Measurements from ENCODE around the gene NOTCH2NLA.
A peak's percentile ranks its signal among the peaks of the same experiment; 100 is the strongest.
"Not testable (repeated sequence)": the region's sequence is repeated elsewhere in the genome, so short reads cannot be mapped to it uniquely, and the experiment has no call there.

Gene NOTCH2NLA

DNA sequence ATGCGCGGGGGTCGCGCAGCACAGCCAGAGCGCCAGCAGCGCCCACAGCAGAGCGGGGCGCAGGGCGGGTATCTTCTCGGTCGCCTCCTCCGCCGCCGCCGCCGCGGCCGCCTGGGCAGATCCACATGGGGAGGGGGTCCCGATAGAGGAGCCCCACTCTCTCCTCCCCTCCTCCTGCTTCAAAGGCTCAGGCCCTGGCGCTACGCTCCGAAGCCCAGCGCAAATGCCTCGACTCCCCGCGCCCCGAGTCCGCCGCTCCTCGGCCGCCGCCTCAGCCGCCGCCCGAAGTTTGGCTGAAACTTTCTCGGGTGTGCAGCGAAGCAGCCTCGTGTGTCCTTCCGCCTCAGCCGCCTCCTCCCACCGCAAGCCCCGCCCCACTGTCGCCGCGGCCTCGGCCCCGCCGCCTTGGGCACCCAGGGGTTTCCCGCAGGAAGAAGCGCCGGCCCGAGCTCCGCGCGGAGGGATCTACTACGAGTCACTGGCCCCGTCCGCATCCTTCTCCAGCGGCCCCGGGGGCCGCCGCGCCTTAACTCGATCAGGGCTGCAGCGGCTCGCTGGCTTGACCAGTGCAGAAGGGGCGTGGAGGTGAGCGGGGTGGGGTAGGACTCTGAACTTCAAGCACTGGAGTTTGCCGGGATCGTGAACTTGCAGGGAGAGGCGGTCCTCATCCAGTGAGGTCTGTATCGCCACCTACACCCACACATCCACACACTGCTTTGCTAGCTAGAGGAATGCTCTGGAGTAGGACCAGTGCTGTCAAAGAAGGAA is at the start of gene NOTCH2NLA:
TSS of gene NOTCH2NLA (minus strand) at position 312 of the 768 bp plus-strand sequence. CDS start 39,684 bp downstream, outside the sequence.
- DNase-seq, result peak; percentile 35

GRCh38 chr1:146278346-146278745 is 49.5 kb upstream of the NOTCH2NLA start:
- not testable (repeated sequence) for DNase-seq

- not testable (repeated sequence) for DNase-seq
Observed at GRCh38 chr1:146277087-146277486, 48.3 kb upstream of the NOTCH2NLA start.

GRCh38 chr1:146274083-146274482 is 45.3 kb upstream of the NOTCH2NLA start:
- not testable (repeated sequence) for DNase-seq

- not testable (repeated sequence) for DNase-seq
Observed at GRCh38 chr1:146273194-146273593, 44.4 kb upstream of the NOTCH2NLA start.

GRCh38 chr1:146272734-146273133 is 43.9 kb upstream of the NOTCH2NLA start:
- DNase-seq, result not testable (repeated sequence)

- not testable (repeated sequence) for DNase-seq
Observed at GRCh38 chr1:146271977-146272376, 43.2 kb upstream of the NOTCH2NLA start.

DNA sequence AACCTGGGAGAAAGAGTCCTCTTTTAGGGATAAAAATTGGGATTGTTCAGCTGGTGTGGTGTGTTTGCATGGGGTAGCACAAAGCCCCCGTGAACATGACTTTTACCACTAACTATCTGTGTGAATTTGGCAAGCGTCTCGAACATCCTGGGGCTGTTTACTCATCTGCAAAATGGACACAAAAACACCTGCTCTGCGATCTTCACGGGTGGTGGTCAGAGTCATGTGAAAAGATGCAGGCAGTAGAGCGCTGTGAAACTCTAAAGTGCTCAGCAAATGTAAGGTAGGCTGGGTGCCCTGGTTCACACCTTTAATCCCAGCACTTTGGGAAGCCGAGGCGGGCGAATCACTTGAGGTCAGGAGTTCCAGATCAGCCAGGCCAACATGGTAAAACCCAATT is 41.3 kb upstream of the NOTCH2NLA start:
- not testable (repeated sequence) for DNase-seq

- DNase-seq, result not testable (repeated sequence)
Observed at GRCh38 chr1:146266179-146266748, 37.4 kb upstream of the NOTCH2NLA start.

DNA sequence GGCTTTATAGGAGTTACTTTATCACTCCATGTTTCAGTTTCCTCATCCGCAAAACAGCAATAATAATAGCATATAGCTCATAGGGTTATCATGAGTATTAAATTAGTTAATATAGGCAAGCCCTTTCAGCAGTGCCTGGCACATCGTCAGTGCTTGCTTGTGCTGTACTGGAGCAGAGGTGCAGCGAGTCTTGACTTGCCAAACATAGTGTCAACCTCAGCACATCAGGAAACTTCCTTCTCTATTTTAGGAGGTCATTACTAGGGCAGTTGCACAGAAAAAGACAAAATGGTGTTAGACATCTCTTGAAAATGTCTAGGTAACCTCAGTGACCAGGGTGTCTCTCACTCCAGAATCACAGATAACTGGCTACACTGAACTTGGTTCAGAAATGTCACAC is 35.9 kb upstream of the NOTCH2NLA start:
- DNase-seq, result not testable (repeated sequence)

DNA sequence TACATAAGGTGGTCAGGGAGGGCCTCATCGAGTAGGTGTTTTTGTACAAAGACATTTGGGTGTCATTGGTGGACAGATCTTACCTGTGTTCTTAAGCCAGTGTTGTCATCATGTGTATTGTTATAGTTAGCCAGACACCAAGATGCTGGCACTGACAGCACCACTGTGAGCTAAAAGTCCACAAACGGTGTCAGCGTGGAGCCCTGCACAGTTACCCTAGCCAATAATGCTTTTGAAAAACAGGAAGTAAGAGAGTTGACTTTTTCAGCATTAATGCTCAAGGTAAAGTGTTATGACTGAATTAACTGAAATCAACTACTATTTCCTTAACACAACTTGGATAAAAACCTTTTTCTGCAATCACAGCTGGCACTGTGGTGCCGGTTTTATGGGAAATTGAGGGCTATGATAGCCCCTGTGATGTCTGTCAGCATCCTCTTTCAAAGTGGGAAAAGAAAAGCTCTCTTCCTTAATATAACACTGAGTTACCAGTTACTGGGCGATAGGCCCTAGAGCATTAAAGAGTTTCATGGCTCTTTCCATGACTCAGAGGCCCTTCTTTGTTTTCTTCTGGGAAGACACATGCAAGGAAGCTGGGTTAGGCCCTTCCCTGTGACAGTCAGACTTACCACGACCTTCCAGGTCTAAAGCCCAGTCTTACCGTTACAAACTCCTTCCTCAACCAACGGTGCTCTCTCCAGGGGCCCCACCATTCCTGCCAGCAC is 31.3 kb upstream of the NOTCH2NLA start:
- not testable (repeated sequence) for DNase-seq

DNA sequence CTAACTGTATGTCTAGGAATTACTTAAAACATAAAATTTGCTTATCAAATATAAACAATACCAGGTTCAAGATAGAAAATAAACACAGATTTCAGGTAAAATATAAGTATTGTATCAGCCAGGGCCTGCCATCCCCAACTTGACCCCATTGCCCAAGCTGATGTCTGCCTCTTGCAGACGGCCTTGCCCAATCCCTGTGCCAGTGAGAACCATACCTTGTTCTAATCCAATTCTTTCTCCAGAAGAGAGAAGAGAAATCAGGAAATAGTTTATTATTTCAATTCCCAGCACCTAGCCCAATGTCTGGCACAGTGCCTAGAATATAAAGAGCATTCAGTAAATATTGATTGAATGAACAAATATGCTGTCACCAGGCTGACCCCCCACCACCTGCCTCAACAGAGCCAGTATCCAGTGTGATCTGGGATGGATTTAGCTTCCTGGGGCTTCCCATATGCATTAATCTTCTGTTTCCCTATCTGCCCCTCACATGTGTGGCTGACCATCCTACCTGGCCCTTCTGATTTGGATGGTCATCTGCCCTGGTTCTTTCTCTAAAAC is 29.3 kb upstream of the NOTCH2NLA start:
- DNase-seq, result not testable (repeated sequence)

DNA sequence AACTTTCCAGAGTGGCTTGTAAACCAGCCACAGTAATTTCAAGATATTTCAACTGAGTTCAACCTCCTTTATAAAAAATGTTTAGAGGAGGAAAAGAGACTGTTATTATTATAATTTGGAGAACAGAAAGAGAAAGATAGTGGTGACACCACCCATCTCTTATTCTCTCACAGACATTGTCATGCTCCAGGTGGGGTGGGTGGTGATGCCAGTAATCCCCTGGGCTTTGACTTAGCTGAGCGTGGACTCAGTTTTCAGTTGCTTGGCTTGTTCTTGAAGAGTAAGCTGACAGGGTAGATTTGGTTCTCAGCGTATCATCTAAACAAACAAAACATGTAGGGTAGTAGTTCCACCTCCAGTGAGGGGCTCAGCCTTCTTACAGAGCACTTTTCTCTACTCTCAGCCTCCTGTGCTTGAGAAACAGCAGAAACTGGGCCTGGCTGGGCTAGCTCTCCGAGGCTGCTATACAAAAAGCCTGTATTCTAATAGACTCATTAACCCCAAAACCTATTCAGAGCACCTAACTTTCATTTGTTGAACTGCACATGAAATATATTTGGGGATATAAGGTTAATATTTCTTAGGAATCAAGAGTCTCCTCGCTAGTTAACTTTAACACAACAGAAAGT is 25.9 kb upstream of the NOTCH2NLA start:
- DNase-seq, result not testable (repeated sequence)

DNA sequence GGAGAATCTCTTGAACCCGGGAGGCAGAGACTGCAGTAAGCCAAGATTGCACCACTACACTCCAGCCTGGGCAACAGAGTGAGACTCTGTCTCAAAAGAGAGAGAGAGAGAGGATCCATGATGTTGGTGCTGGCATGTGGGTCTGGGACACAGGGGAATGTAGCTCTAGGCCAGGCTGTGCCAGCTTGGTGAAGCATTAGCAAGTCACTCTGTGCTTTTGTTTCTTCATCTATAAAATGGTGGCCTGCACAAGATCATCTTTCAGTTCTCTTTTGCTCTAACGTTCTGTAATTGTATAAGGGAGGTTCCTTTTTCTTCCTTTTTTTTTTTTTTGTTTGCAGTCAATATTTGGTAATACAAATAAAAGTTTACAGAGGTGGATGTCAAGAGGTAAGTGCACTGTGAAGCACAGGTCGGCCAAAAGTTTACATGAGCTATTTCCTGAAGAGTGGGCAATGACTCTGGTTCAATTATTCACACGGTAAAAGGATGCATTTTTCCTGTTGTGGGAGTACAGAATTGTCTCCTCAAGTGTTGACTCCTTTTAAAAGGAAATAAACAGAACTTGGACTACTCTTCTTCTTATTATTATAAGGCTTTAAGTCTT is 24.5 kb upstream of the NOTCH2NLA start:
- not testable (repeated sequence) for DNase-seq

DNA sequence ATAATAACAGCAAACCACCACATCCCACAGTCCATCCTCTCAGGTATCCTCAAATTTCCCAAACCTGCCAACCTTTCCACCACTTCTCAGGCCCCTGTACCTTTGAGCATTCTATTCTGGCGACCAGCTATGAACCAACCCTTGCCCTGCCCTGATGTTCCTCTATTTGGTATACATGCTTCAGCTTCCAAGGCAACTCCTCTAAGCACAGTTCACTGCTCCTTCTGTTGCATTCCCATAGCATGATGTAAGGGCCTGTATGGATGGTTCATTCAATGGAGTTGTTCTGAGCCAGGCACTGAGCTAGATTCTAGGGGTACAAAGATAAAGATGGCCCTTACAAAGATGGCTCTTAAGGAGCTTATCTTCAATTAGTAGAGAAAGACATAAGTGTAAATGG is 22.7 kb upstream of the NOTCH2NLA start:
- not testable (repeated sequence) for DNase-seq

DNA sequence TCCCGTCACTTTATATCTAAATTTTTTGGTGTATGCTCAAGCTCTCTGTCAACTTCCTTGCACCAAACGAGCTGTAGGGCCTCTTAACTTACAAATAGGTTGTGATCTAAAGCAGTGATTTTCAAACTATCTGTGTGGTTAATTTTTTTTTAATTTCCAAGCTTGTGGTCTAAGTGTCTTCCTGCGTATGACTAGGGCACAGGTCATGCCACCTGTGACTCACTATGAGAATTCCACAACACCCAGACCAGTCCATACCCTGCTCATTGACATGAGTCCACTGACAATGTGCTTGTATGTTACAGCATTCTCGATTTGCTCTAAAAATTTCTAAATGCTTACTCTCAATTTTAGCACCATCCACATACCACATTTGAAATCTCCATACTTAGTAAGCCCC is 19.8 kb upstream of the NOTCH2NLA start:
- DNase-seq, result not testable (repeated sequence)

- not testable (repeated sequence) for DNase-seq
Observed at GRCh38 chr1:146236626-146237025, 7.8 kb upstream of the NOTCH2NLA start.

- not testable (repeated sequence) for DNase-seq
Observed at GRCh38 chr1:146236026-146236601, 7.3 kb upstream of the NOTCH2NLA start.

DNA sequence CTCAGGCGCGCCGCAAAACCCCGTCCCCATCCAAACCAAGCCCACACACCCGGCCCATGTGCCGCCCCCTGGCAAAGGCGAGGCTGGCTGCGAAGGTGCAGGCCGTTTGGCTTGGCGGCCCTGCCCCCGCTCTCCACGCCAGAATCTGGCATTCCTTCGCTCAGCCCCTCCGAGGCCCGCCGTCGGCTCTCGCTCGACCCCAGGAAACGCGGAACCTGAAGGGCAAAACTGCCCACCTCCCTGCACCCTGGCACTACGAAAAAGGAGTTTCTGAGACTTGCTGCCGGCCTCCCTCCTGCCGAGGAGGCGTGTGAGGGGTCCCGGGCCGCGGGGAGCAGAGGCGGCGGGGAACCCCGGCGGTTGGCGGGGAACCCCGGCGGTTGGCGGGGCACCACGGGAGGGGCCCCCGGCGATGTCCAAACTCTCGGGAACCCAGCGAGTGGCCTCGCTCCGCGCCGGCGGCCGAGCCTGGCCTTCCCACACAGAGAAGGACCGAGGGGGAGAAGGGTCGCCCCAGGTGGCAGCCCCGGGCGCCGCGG is 608 bp downstream of the NOTCH2NLA start:
- peak; percentile 2 for DNase-seq

GRCh38 chr1:146174531-146174930 is 54.3 kb downstream of the NOTCH2NLA start:
- DNase-seq, result not testable (repeated sequence)

- not testable (repeated sequence) for DNase-seq
Observed at GRCh38 chr1:146167740-146168139, 61.1 kb downstream of the NOTCH2NLA start.

DNA sequence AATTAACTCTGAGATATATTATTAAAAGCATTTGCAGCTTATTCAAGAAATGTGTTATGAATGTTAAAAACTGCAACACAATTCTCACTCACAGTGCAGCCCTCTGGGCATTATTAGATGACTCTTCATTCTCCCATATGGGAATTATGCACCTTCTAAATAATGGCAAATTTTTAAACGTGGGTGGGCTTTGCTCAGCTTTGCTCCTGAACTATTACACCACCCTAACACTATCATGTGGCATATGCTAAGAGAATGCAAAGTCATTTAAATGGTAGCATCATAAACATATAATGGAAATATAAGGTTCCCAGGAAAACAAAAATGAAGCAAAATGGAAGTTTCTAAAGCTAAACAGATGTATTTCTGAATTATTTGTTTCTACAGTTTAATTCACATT is 61.5 kb downstream of the NOTCH2NLA start:
- not testable (repeated sequence) for DNase-seq
